Vagina (tissue), 2 donors: ENCODE data around the gene TIGD3.

ENCODE experiments used
- CTCF ChIP-seq, 3 experiments: fragments of 450-650 bp in 2 of 3; fragments of 200-600 bp in 1 of 3; sonication (generic) in 1 of 3; IDR thresholded peaks; one replicate each; pipeline ENCODE4 v1.5.1; 2017 to 2019; ENCODE audit warnings: antibody characterized with exemption in 3 of 3, mild to moderate bottlenecking in 2 of 3, moderate library complexity in 2 of 3
- POLR2A ChIP-seq, 2 donors: fragments of 450-650 bp; IDR thresholded peaks; one replicate each; pipeline ENCODE4 v1.6.1; 2017; ENCODE audit warnings: antibody characterized with exemption in 2 of 2, mild to moderate bottlenecking in 2 of 2, moderate library complexity in 2 of 2

- TF ChIP-seq CTCF (IDR thresholded peaks at IDR 0.05) (no peak), POLR2A (IDR thresholded peaks at IDR 0.05) (no peak)
Observed at GRCh38 chr11:65392186-65392829, 37.8 kb downstream of the TIGD3 start.
